Suprapubic skin (tissue), 4 donors: ENCODE results near the gene RNF150.

Experiments
- EP300 ChIP-seq: sonication (generic); formaldehyde crosslinking; IDR thresholded peaks from one replicate; pipeline ENCODE4 v1.6.1; 2017; ENCODE audit warnings: antibody characterized with exemption
- POLR2A ChIP-seq, 2 donors: fragments of 450-650 bp; IDR thresholded peaks; one replicate each; pipeline ENCODE4 v1.6.1; 2017; ENCODE audit warnings: antibody characterized with exemption in 2 of 2, mild to moderate bottlenecking in 2 of 2, moderate library complexity in 2 of 2
- POLR2AphosphoS5 ChIP-seq, 3 donors: sonication (generic); formaldehyde crosslinking; IDR thresholded peaks; one replicate each; pipeline ENCODE4 v1.6.1; 2017; ENCODE audit warnings: antibody characterized with exemption in 3 of 3
- TF ChIP-seq, protein P1 (sequence below), 2 donors: fragments of 200-600 bp in 1 of 2; fragments of 450-650 bp in 1 of 2; sonication (generic) in 1 of 2; IDR thresholded peaks; one replicate each; pipeline ENCODE4 v1.5.1; 2016 to 2019; ENCODE audit warnings: antibody characterized with exemption in 2 of 2, mild to moderate bottlenecking in 1 of 2, moderate library complexity in 1 of 2

- TF ChIP-seq POLR2A (IDR thresholded peaks at IDR 0.05) (no peak), EP300 (no peak), POLR2AphosphoS5 (IDR thresholded peaks at IDR 0.05) (no peak)
- TF ChIP-seq, protein P1, sequence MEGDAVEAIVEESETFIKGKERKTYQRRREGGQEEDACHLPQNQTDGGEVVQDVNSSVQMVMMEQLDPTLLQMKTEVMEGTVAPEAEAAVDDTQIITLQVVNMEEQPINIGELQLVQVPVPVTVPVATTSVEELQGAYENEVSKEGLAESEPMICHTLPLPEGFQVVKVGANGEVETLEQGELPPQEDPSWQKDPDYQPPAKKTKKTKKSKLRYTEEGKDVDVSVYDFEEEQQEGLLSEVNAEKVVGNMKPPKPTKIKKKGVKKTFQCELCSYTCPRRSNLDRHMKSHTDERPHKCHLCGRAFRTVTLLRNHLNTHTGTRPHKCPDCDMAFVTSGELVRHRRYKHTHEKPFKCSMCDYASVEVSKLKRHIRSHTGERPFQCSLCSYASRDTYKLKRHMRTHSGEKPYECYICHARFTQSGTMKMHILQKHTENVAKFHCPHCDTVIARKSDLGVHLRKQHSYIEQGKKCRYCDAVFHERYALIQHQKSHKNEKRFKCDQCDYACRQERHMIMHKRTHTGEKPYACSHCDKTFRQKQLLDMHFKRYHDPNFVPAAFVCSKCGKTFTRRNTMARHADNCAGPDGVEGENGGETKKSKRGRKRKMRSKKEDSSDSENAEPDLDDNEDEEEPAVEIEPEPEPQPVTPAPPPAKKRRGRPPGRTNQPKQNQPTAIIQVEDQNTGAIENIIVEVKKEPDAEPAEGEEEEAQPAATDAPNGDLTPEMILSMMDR (IDR thresholded peaks at IDR 0.05) = no peak
Observed at GRCh38 chr4:141179474-141180373, 46.5 kb upstream of the RNF150 start.
